Measurements from ENCODE around the gene PINLYP.

DNA sequence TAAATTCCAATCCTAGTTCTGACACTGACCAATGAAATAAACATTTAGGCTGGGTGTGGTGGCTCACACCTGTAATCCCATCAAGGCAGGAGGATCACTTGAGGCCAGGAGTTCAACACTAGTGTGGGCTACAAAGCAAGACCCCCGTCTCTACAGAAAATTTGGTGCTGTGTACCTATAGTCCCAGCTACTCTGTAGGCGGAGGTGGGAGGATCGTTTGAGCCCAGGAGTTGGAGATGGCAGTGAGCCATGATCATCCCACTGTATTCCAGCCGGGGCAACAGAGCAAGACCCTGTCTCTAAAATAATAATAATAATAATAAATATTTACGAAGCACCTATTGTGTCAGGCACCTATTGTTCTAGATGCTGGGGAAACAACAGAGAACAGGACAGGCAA is 13.7 kb downstream of the PINLYP start:
- TF ChIP-seq CTCF (IDR thresholded peaks at IDR 0.05 in 4 of 5, conservative IDR thresholded peaks at IDR 0.05 in 1 of 5): no peak
- TF ChIP-seq POLR2A (IDR thresholded peaks at IDR 0.05): no peak
